H1 (cell line): ENCODE data around the gene EPB41L3. TPM values are rescaled to one million over a fixed set of nuclear protein-coding genes. Genes with fewer than 3 reads are reported as not detected.

Experiments
- CTCF ChIA-PET: fragments of 300-600 bp; sonication (Branson Sonifier 250); formaldehyde crosslinking; loops from one replicate; lab custom pipeline; 2021; ENCODE audit not compliant: partially characterized antibody; lab: Charles Lee
- POLR2A ChIA-PET: fragments of 300-600 bp; sonication (Branson Sonifier 250); formaldehyde crosslinking; loops from one replicate; lab custom pipeline; 2021; ENCODE audit warnings: inconsistent platforms; ENCODE audit not compliant: partially characterized antibody; lab: Charles Lee
- DNase-seq, 2 experiments: peaks; one replicate each; pipeline versions ENCODE4 v3.0.0 to v3.0.0-alpha.2; 2010 to 2022; ENCODE audit warnings: low spot score in 2 of 2, low read depth in 1 of 2, mixed read lengths in 1 of 2
- FAIRE-seq: peaks from 2 replicates; lab custom pipeline; 2011; peaks lifted over from hg19 to GRCh38; lab: Jason Lieb, UNC
- H2AFZ ChIP-seq: 2 replicates; pipeline ENCODE4 v1.8.1; 2012; ENCODE audit warnings: low read length, inconsistent platforms
- H2AK5ac ChIP-seq: 2 replicates; pipeline ENCODE4 v1.6.1; 2013; ENCODE audit warnings: low read depth, low read length
- H2BK120ac ChIP-seq: replicated peaks from 2 replicates; pipeline ENCODE3; 2013; ENCODE audit warnings: low read depth, low read length, inconsistent platforms
- H2BK12ac ChIP-seq: 2 replicates; pipeline ENCODE4 v1.6.1; 2013; ENCODE audit warnings: low read depth, low read length
- H2BK15ac ChIP-seq: 2 replicates; pipeline ENCODE4 v1.6.1; 2013; ENCODE audit warnings: low read length
- H2BK20ac ChIP-seq: 2 replicates; pipeline ENCODE4 v1.6.1; 2013; ENCODE audit warnings: low read length
- H2BK5ac ChIP-seq: 2 replicates; pipeline ENCODE4 v1.6.1; 2013; ENCODE audit warnings: low read depth, low read length
- H3K14ac ChIP-seq: 2 replicates; pipeline ENCODE4 v1.6.1; 2013; ENCODE audit warnings: inconsistent platforms; ENCODE audit not compliant: insufficient read length
- H3K18ac ChIP-seq: 2 replicates; pipeline ENCODE4 v1.6.1; 2013; ENCODE audit warnings: low read length; ENCODE audit errors: extremely low read depth
- H3K23ac ChIP-seq: 2 replicates; pipeline ENCODE4 v1.6.1; 2013; ENCODE audit warnings: inconsistent platforms; ENCODE audit not compliant: insufficient read length
- H3K23me2 ChIP-seq: 2 replicates; pipeline ENCODE4 v1.6.1; 2013; ENCODE audit warnings: low read depth, low read length
- H3K27ac ChIP-seq: 2 replicates; pipeline ENCODE4 v1.6.1; 2011; ENCODE audit warnings: low read depth, low read length, inconsistent platforms
- H3K27me3 ChIP-seq, 4 experiments: replicated peaks in 1 of 4; 1 replicate in 1 of 4; 2 replicates in 3 of 4; pipeline versions ENCODE4 v1.6.1 to v1.8.1; 2011 to 2013; ENCODE audit warnings: low read length in 3 of 4, mild to moderate bottlenecking in 3 of 4, inconsistent platforms in 2 of 4, mixed read lengths in 2 of 4, moderate library complexity in 1 of 4; ENCODE audit not compliant: control insufficient read depth in 3 of 4, insufficient read depth in 3 of 4; ENCODE audit errors: extremely low read depth in 1 of 4
- H3K36me3 ChIP-seq, 4 experiments: 2 replicates each; pipeline versions ENCODE4 v1.6.1 to v1.8.1; 2011 to 2013; ENCODE audit warnings: mild to moderate bottlenecking in 4 of 4, low read length in 3 of 4, moderate library complexity in 2 of 4, control low read depth in 1 of 4, inconsistent platforms in 1 of 4; ENCODE audit not compliant: insufficient read depth in 4 of 4, control insufficient read depth in 2 of 4
- H3K4ac ChIP-seq: replicated peaks from 2 replicates; pipeline ENCODE3; 2013; ENCODE audit warnings: low read length, low read depth, mixed read lengths, inconsistent platforms; ENCODE audit not compliant: insufficient read length
- H3K4me1 ChIP-seq, 4 experiments: replicated peaks in 1 of 4; 1 replicate in 1 of 4; 2 replicates in 3 of 4; pipeline versions ENCODE4 v1.6.1 to v1.8.1; 2011 to 2013; ENCODE audit warnings: low read length in 3 of 4, inconsistent platforms in 2 of 4, mixed read lengths in 1 of 4; ENCODE audit not compliant: insufficient read depth in 4 of 4, control insufficient read depth in 3 of 4
- H3K4me2 ChIP-seq, 2 experiments: 2 replicates each; pipeline versions ENCODE4 v1.6.1 to v1.8.1; 2011 to 2013; ENCODE audit warnings: low read depth in 2 of 2, low read length in 2 of 2, control low read depth in 1 of 2, inconsistent platforms in 1 of 2, mild to moderate bottlenecking in 1 of 2; ENCODE audit not compliant: insufficient read depth in 1 of 2
- H3K4me3 ChIP-seq, 4 experiments: fragments of 200-600, 300-600 bp in 1 of 4; sonication (generic), shearing (Covaris generic), sonication (Bioruptor Twin) in 1 of 4; 2 replicates each; pipeline versions ENCODE4 v1.5.1 to v1.8.1; 2011 to 2016; ENCODE audit warnings: low read length in 4 of 4, low read depth in 3 of 4, control low read depth in 2 of 4, inconsistent platforms in 2 of 4, mild to moderate bottlenecking in 2 of 4, mixed read lengths in 1 of 4, moderate library complexity in 1 of 4; ENCODE audit not compliant: insufficient read depth in 2 of 4; ENCODE audit errors: extremely low read depth in 1 of 4
- H3K56ac ChIP-seq: replicated peaks from 2 replicates; pipeline ENCODE3; 2013; ENCODE audit warnings: low read depth, mild to moderate bottlenecking, mixed read lengths, low read length, inconsistent platforms; ENCODE audit not compliant: insufficient read length
- H3K79me1 ChIP-seq: 2 replicates; pipeline ENCODE4 v1.6.1; 2013; ENCODE audit warnings: low read depth, low read length, control low read depth
- H3K79me2 ChIP-seq, 2 experiments: 2 replicates each; pipeline versions ENCODE4 v1.6.1 to v1.8.1; 2012 to 2013; ENCODE audit warnings: low read length in 2 of 2, mild to moderate bottlenecking in 2 of 2, inconsistent platforms in 1 of 2; ENCODE audit not compliant: insufficient read depth in 2 of 2, control insufficient read depth in 1 of 2
- H3K9ac ChIP-seq, 4 experiments: replicated peaks in 1 of 4; 1 replicate in 1 of 4; 2 replicates in 3 of 4; pipeline versions ENCODE4 v1.6.1 to v1.8.1; 2011 to 2013; ENCODE audit warnings: low read depth in 3 of 4, low read length in 3 of 4, control low read depth in 2 of 4, mild to moderate bottlenecking in 2 of 4, moderate library complexity in 2 of 4, inconsistent platforms in 1 of 4; ENCODE audit errors: extremely low read depth in 1 of 4
- H3K9me3 ChIP-seq, 2 experiments: 2 replicates each; pipeline versions ENCODE4 v1.6.1 to v1.8.1; 2012 to 2013; ENCODE audit warnings: mild to moderate bottlenecking in 2 of 2, moderate library complexity in 2 of 2, control low read depth in 1 of 2, inconsistent platforms in 1 of 2, low read depth in 1 of 2, low read length in 1 of 2, mixed read lengths in 1 of 2; ENCODE audit not compliant: insufficient read depth in 2 of 2
- H4K20me1 ChIP-seq, 2 experiments: replicated peaks in 1 of 2; 2 replicates each; pipeline versions ENCODE3 to v1.8.1; 2011 to 2013; ENCODE audit warnings: inconsistent platforms in 2 of 2, low read length in 2 of 2, mild to moderate bottlenecking in 1 of 2; ENCODE audit not compliant: insufficient read depth in 2 of 2, control insufficient read depth in 1 of 2
- H4K5ac ChIP-seq: 2 replicates; pipeline ENCODE4 v1.6.1; 2013; ENCODE audit warnings: low read length, low read depth, mixed read lengths, inconsistent platforms; ENCODE audit not compliant: insufficient read length
- H4K8ac ChIP-seq: 2 replicates; pipeline ENCODE4 v1.8.0; 2013; ENCODE audit warnings: mild to moderate bottlenecking, moderate library complexity, low read length, inconsistent platforms; ENCODE audit not compliant: insufficient read depth; ENCODE audit errors: extremely low read depth
- H4K91ac ChIP-seq: replicated peaks from 2 replicates; pipeline ENCODE3; 2013; ENCODE audit warnings: low read length, mixed read lengths, inconsistent platforms; ENCODE audit not compliant: insufficient read length
- HDAC6 ChIP-seq: IDR thresholded peaks from one replicate; pipeline ENCODE4 v1.7.1; 2012; ENCODE audit warnings: low read depth, mild to moderate bottlenecking, inconsistent platforms, low read length, moderate library complexity
- POLR2A ChIP-seq, 2 experiments: IDR thresholded peaks; 1 replicate in 1 of 2; 2 replicates in 1 of 2; pipeline ENCODE4 v1.6.1; 2011; ENCODE audit warnings: low read depth in 2 of 2, low read length in 2 of 2, mild to moderate bottlenecking in 2 of 2; ENCODE audit errors: control extremely low read depth in 1 of 2
- SAP30 ChIP-seq: fragments of 300-600 bp; sonication (generic); IDR thresholded peaks from 2 replicates; pipeline ENCODE4 v1.7.1; 2012; ENCODE audit warnings: low read length, moderate library complexity, mild to moderate bottlenecking, inconsistent platforms; ENCODE audit not compliant: insufficient read depth, insufficient replicate concordance
- SIX5 ChIP-seq: IDR thresholded peaks from 2 replicates; pipeline ENCODE4 v1.6.1; 2011; ENCODE audit warnings: mild to moderate bottlenecking, low read depth, low read length
- SRF ChIP-seq: IDR thresholded peaks from 2 replicates; pipeline ENCODE4 v1.6.1; 2011; ENCODE audit warnings: mild to moderate bottlenecking, low read depth, low read length, moderate library complexity
- TCF12 ChIP-seq: IDR thresholded peaks from 2 replicates; pipeline ENCODE4 v1.6.1; 2011; ENCODE audit warnings: low read depth, mild to moderate bottlenecking, low read length
- WGBS, 2 experiments: shearing (Covaris generic) in 1 of 2; methylation state at CpG; one replicate each; pipeline versions ENCODE4 v1.1.6 to v1.1.7; 2013 to 2015; ENCODE audit warnings: low lambda C conversion rate in 2 of 2, mixed read lengths in 2 of 2, inconsistent platforms in 1 of 2, low coverage in 1 of 2, missing lambda C conversion rate in 1 of 2; ENCODE audit not compliant: insufficient replicate concordance in 2 of 2, insufficient coverage in 1 of 2, insufficient read length in 1 of 2; ENCODE audit errors: extremely low coverage in 1 of 2, missing lambda C conversion rate in 1 of 2; 5-methylcytosine and 5-hydroxymethylcytosine counted together
- polyA plus RNA-seq, 7 experiments: library from polyadenylated mRNA; depleted of rRNA in 3 of 7; stranded (reverse) in 5 of 7; unstranded in 2 of 7; fragments of >200 nt in 5 of 7; fragments of 200-250 nt in 2 of 7; gene quantifications; 1 replicate in 5 of 7; 2 replicates in 1 of 7; 4 replicates in 1 of 7; pipeline versions ENCODE4 v1.2.1 to v1.2.3, GENCODE V29; 2011 to 2013; ENCODE audit warnings: missing spikeins in 2 of 7, mixed read lengths in 2 of 7
- total RNA-seq: library from RNA; stranded (reverse); fragmentation: NEBNext Ultra II Directional; extraction: Animal tissue kit (Norgen Biotek cat#: 25700); gene quantifications from 2 replicates; pipeline ENCODE4 v1.2.1, GENCODE V29; 2021
- TF ChIP-seq, protein P1 (sequence below), 3 experiments: IDR thresholded peaks; 1 replicate in 2 of 3; 2 replicates in 1 of 3; pipeline versions ENCODE4 v1.5.1 to v1.6.1; 2011; ENCODE audit warnings: low read length in 3 of 3, mild to moderate bottlenecking in 3 of 3, inconsistent platforms in 2 of 3, low read depth in 1 of 3, moderate library complexity in 1 of 3; ENCODE audit not compliant: insufficient read depth in 1 of 3; ENCODE audit errors: control extremely low read depth in 1 of 3
- TF ChIP-seq, protein P2 (sequence below): IDR thresholded peaks from 2 replicates; pipeline ENCODE4 v1.6.1; 2012; ENCODE audit warnings: inconsistent platforms

EPB41L3 gene
- total and polyA plus RNA-seq, 2 of the 8 experiments (the other 6 are each of a cell fraction or from before 2014, with no cell fraction given): 7.9 to 16.1 TPM

- no peak overlapping the region for H3K14ac ChIP-seq
- POLR2A ChIA-PET: no interaction called here
- no peak overlapping the region for H2BK15ac ChIP-seq
- H3K18ac ChIP-seq: no peak overlapping the region
- H2BK20ac ChIP-seq: no peak overlapping the region
- no peaks in the 10 kb centered on the region for H3K79me2 ChIP-seq
- H3K56ac ChIP-seq: no peak overlapping the region
- H4K91ac ChIP-seq: no peak overlapping the region
- no peak overlapping the region for H2AK5ac ChIP-seq
- no peak overlapping the region for H3K9ac ChIP-seq
- H3K4me1 ChIP-seq: no peaks in the 10 kb centered on the region
- H3K27ac ChIP-seq: no peak overlapping the region
- H3K36me3 ChIP-seq: no peaks in the 10 kb centered on the region
- H3K79me1 ChIP-seq: no peaks in the 10 kb centered on the region
- no peak overlapping the region for H4K8ac ChIP-seq
- H2BK12ac ChIP-seq: no peak overlapping the region
- no peaks in the 10 kb centered on the region for H4K20me1 ChIP-seq
- FAIRE-seq (no peak), DNase-seq (no peak)
- no peaks in the 10 kb centered on the region for H3K9me3 ChIP-seq
- no peak overlapping the region for H3K4me3 ChIP-seq
- CTCF ChIA-PET: no interaction called here
- TF ChIP-seq, protein P1, sequence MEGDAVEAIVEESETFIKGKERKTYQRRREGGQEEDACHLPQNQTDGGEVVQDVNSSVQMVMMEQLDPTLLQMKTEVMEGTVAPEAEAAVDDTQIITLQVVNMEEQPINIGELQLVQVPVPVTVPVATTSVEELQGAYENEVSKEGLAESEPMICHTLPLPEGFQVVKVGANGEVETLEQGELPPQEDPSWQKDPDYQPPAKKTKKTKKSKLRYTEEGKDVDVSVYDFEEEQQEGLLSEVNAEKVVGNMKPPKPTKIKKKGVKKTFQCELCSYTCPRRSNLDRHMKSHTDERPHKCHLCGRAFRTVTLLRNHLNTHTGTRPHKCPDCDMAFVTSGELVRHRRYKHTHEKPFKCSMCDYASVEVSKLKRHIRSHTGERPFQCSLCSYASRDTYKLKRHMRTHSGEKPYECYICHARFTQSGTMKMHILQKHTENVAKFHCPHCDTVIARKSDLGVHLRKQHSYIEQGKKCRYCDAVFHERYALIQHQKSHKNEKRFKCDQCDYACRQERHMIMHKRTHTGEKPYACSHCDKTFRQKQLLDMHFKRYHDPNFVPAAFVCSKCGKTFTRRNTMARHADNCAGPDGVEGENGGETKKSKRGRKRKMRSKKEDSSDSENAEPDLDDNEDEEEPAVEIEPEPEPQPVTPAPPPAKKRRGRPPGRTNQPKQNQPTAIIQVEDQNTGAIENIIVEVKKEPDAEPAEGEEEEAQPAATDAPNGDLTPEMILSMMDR (IDR thresholded peaks at IDR 0.05; ENCODE audit: control extremely low read depth in 1 of 3, insufficient read depth in 1 of 3, low read depth in 1 of 3, low read length in 3 of 3): no peak
- TF ChIP-seq SIX5 (no peak), POLR2A (IDR thresholded peaks at IDR 0.05; ENCODE audit: control extremely low read depth in 1 of 2, low read depth in 2 of 2, low read length in 2 of 2) (no peak), TCF12 (no peak), HDAC6 (no peak), SAP30 (no peak), SRF (no peak)
- TF ChIP-seq, protein P2, sequence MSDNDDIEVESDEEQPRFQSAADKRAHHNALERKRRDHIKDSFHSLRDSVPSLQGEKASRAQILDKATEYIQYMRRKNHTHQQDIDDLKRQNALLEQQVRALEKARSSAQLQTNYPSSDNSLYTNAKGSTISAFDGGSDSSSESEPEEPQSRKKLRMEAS: no peak
- no peaks in the 10 kb centered on the region for H3K23me2 ChIP-seq
- H3K27me3 ChIP-seq: no peaks in the 10 kb centered on the region
- H3K4ac ChIP-seq: no peak overlapping the region
- no peak overlapping the region for H4K5ac ChIP-seq
- H3K23ac ChIP-seq: no peak overlapping the region
- H2BK120ac ChIP-seq: no peak overlapping the region
- 89% methylated on average over 3 of the region's 3 CpGs; no CpG with 5 or more reads in 1 of the 2 experiments for WGBS, 2 experiments
- H2BK5ac ChIP-seq: no peak overlapping the region
- no peak overlapping the region for H3K4me2 ChIP-seq
- no peak overlapping the region for H2AFZ ChIP-seq
Measured at GRCh38 chr18:5388896-5389295, 154.9 kb downstream of the EPB41L3 start.
